ENCODE measurements around the gene ZNF546.
A peak's percentile ranks its signal among the peaks of the same experiment; 100 is the strongest.
"Not testable (repeated sequence)": the region's sequence is repeated elsewhere in the genome, so short reads cannot be mapped to it uniquely, and the experiment has no call there.

Gene ZNF546

DNA sequence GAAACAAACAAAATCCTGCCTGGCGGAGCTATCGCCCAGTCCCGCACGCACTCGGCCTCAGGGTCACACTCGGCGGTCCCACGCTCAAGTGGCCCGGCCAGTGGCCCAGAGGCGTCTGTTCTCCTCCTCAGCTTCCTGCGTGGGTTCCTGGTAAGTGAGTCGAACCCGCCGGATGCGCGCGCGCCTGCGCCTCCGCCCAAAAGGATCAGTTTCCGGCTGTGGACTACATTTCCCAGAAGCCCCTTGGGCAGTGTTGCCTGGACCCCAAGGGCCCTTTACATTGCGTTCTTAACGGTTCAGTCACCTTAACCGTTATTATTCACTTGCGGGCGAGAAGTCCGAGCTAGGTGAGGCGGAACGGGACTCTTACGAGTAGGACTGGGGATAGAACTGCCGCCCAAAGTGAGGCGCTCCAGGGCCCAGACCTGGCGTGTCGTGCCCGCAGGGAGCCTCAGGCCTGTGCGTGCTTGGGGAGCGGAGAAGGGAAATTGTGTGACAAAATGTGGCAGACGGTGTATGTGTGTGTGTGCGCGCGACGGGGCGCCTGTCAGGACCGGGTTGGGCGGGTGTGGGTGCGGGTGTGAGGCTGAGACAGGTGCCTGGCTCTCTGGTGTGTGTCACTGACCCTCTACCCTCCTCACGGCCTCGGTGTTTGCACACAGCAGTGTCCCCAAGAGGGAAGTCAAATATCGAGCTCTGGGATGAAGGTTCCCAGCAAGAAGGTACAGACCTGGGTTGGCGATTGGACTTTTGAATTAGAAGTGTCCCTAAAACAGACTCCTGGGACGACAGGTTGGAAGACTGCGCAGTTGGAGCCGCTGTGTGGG, at the start of gene ZNF546:
Gene ZNF546 (plus strand): TSS at position 250 of the 827 bp plus-strand sequence. CDS start 1,267 bp downstream, outside the sequence.
- Mint-ChIP-seq H3K27me3 (no peaks in the 10 kb centered on the region), H3K27ac (peak within 1 kb of the TSS; percentile 93), H3K9me3 (no peaks in the 10 kb centered on the region), H3K4me3 (peak within 1 kb of the TSS; percentile 97), H3K36me3 (ENCODE audit: low read depth) (peaks cover 12% of the 10 kb centered on the region), H3K4me1 (ENCODE audit: low read depth) (peaks cover 15% of the 10 kb centered on the region)
- intact Hi-C loops (cut with micrococcal nuclease) = loop anchor here (1.0 kb wide), 1 partner anchor 26 kb away; the partner anchor contains the start of gene PSMC4

DNA sequence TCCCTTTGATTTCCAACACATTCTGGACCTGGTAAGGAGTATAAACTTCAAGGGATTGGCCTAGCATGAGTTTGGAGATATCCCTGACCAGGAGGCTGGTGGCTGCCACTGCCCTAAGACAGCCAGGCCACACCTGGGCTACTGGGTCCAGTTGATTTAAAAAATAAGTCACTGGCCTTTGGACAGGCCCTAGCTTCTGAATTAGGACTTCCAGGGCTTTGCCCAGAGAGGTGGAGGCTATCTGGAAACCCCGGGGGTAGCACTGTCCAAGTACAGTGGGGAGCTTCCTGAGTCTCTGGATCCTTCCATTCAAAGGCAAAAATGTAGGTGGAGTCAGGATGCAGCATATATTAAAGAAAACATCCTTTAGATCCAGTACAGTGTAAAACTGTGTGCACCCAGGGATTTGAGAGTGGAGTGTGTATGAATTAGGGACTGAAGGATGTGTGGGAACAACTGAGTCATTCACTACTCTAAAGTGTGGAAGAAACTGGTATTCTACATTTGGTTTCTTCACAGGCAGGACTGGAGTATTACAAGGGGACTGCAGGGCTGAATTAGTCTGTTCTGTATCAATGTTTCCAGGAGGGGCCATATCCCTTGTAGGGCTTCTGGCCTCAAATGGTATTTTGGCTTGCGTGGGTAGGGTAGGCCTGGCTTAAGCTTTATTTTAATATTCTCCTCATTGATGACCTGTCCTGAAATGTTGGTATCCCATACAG, 47.7 kb upstream of the ZNF546 start:
- Mint-ChIP-seq H3K9me3 (no peaks in the 10 kb centered on the region), H3K27me3 (peaks cover 94% of the 10 kb centered on the region), H3K36me3 (ENCODE audit: low read depth) (no peaks in the 10 kb centered on the region), H3K4me1 (ENCODE audit: low read depth) (peaks cover 47% of the 10 kb centered on the region), H3K4me3 (no peak overlapping the region), H3K27ac (no peak overlapping the region)
- intact Hi-C loops (cut with micrococcal nuclease) = no loop called here

DNA sequence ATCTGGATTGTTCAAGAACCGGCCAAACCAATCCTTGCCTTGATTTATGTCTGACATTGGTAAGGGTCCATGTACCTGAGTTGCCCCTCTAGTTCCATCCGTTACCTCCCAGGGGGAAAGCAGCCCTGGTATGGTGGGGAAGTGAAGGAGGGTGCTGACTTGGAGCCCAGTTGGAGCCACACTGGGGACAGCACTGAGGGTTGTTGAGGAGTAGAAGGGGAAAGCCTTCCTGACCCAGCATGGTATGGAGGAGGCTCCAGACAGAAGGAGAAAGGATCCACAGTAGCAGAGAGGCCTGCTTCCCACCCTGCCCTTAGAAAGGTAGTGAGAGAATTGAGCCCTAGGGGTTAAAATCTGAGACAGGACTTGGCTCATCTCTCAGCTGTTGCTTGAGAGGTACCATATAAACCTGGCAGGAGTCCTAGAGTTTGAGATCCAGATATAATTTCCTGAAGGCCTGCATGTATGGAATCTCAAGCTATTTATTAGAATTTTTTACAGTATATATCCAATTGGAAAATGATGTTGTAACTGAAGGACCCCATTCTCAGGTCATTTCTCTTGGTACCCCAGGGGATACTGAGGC, 45.7 kb upstream of the ZNF546 start:
- peaks cover 43% of the 10 kb centered on the region for H3K4me1 Mint-ChIP-seq (ENCODE audit: low read depth)
- no peak overlapping the region for H3K27ac Mint-ChIP-seq
- no peak overlapping the region for H3K4me3 Mint-ChIP-seq
- peaks cover 91% of the 10 kb centered on the region for H3K27me3 Mint-ChIP-seq
- no peaks in the 10 kb centered on the region for H3K36me3 Mint-ChIP-seq (ENCODE audit: low read depth)
- intact Hi-C loops (cut with micrococcal nuclease) = no loop called here
- H3K9me3 Mint-ChIP-seq = no peaks in the 10 kb centered on the region

DNA sequence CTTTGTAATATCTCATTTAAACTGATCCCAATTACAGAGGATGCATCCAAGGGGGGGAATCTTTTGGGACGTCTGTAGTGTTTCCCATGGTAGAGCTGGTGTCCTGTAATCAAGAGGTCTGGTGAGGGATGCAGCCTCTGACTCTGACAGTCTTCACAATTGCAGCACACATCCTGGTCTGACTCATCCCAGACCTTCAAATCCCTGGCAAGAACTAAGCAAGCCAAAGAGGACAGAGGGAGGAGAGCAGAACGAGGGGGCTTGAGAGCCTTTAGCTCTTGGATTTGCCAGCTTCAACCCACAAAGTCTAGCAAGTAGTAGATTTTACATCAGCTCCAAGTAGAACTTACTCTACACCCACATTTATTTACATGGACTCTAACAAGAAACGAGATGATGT, 45.2 kb upstream of the ZNF546 start:
- H3K9me3 Mint-ChIP-seq = no peaks in the 10 kb centered on the region
- H3K27me3 Mint-ChIP-seq = peaks cover 91% of the 10 kb centered on the region
- no peak overlapping the region for H3K4me3 Mint-ChIP-seq
- H3K36me3 Mint-ChIP-seq (ENCODE audit: low read depth) = no peaks in the 10 kb centered on the region
- intact Hi-C loops (cut with micrococcal nuclease) = no loop called here
- H3K4me1 Mint-ChIP-seq (ENCODE audit: low read depth) = peaks cover 39% of the 10 kb centered on the region
- no peak overlapping the region for H3K27ac Mint-ChIP-seq

GRCh38 chr19:39953915-39954314, 42.9 kb upstream of the ZNF546 start:
- peaks cover 79% of the 10 kb centered on the region for H3K27me3 Mint-ChIP-seq
- no peaks in the 10 kb centered on the region for H3K36me3 Mint-ChIP-seq (ENCODE audit: low read depth)
- peaks cover 33% of the 10 kb centered on the region for H3K4me1 Mint-ChIP-seq (ENCODE audit: low read depth)
- H3K4me3 Mint-ChIP-seq = no peak overlapping the region
- intact Hi-C loops (cut with micrococcal nuclease) = no loop called here
- no peaks in the 10 kb centered on the region for H3K9me3 Mint-ChIP-seq
- H3K27ac Mint-ChIP-seq = no peak overlapping the region

GRCh38 chr19:39957886-39958285, 39.0 kb upstream of the ZNF546 start:
- H3K27ac Mint-ChIP-seq = not testable (repeated sequence)

GRCh38 chr19:39958942-39959341, 37.9 kb upstream of the ZNF546 start:
- H3K4me3 Mint-ChIP-seq; H3K27ac Mint-ChIP-seq; H3K36me3 Mint-ChIP-seq (ENCODE audit: low read depth); intact Hi-C loops (cut with micrococcal nuclease); H3K9me3 Mint-ChIP-seq: not testable (repeated sequence)
- H3K4me1 Mint-ChIP-seq (ENCODE audit: low read depth) = peaks cover 21% of the 10 kb centered on the region
- H3K27me3 Mint-ChIP-seq = peaks cover 80% of the 10 kb centered on the region

More at GRCh38 chr19:39957886-39958285, 39.0 kb upstream of the ZNF546 start:
- H3K36me3 Mint-ChIP-seq (ENCODE audit: low read depth); intact Hi-C loops (cut with micrococcal nuclease); H3K9me3 Mint-ChIP-seq; H3K4me3 Mint-ChIP-seq: not testable (repeated sequence)
- Mint-ChIP-seq H3K27me3 (peaks cover 77% of the 10 kb centered on the region), H3K4me1 (ENCODE audit: low read depth) (peaks cover 32% of the 10 kb centered on the region)

DNA sequence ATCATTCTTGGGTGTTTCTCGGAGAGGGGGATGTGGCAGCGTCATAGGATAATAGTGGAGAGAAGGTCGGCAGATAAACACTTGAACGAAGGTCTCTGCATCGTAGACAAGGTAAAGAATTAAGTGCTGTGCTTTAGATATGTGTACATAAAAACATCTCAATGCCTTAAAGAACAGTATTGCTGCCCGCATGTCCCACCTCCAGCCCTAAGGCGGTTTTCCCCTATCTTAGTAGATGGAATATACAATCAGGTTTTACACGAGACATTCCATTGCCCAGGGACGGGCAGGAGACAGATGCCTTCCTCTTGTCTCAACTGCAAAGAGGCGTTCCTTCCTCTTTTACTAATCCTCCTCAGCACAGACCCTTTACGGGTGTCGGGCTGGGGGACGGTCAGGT, 37.5 kb upstream of the ZNF546 start:
- H3K36me3 Mint-ChIP-seq (ENCODE audit: low read depth); H3K9me3 Mint-ChIP-seq; H3K27ac Mint-ChIP-seq; H3K4me3 Mint-ChIP-seq; intact Hi-C loops (cut with micrococcal nuclease): not testable (repeated sequence)
- Mint-ChIP-seq H3K27me3 (peaks cover 81% of the 10 kb centered on the region), H3K4me1 (ENCODE audit: low read depth) (peaks cover 20% of the 10 kb centered on the region)

DNA sequence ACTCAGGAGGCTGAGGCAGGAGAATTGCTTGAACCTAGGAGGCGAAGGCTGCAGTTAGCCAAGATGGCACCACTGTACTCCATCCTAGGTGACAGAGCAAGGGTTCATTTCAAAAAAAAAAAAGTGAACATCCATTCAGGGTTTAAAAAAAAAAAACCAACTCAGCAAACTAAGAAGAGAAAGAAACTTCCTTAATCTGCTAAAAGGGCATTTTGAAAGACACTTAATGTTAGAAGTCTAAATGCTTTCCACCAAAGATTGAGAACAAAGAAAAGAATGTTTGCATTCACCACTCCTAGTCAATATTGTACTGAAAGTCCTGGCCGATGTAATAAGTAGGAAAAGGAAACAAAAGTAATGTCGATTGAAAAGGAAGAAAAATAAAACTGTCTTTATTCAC, 33.0 kb upstream of the ZNF546 start:
- Mint-ChIP-seq H3K36me3 (ENCODE audit: low read depth) (no peaks in the 10 kb centered on the region), H3K27me3 (peaks cover 92% of the 10 kb centered on the region), H3K9me3 (no peaks in the 10 kb centered on the region), H3K4me3 (no peak overlapping the region), H3K27ac (no peak overlapping the region), H3K4me1 (ENCODE audit: low read depth) (peaks cover 20% of the 10 kb centered on the region)
- intact Hi-C loops (cut with micrococcal nuclease) = no loop called here

GRCh38 chr19:39966617-39967016, 30.2 kb upstream of the ZNF546 start:
- peaks cover 80% of the 10 kb centered on the region for H3K27me3 Mint-ChIP-seq
- H3K4me1 Mint-ChIP-seq (ENCODE audit: low read depth) = peaks cover 22% of the 10 kb centered on the region
- no peaks in the 10 kb centered on the region for H3K9me3 Mint-ChIP-seq
- no peak overlapping the region for H3K27ac Mint-ChIP-seq
- intact Hi-C loops (cut with micrococcal nuclease) = loop anchor here (5.0 kb wide), 1 partner anchor 39 kb away; no protein-coding TSS in a partner anchor
- H3K36me3 Mint-ChIP-seq (ENCODE audit: low read depth) = peaks cover 13% of the 10 kb centered on the region
- no peak overlapping the region for H3K4me3 Mint-ChIP-seq

GRCh38 chr19:39967561-39967960, 29.3 kb upstream of the ZNF546 start:
- Mint-ChIP-seq H3K9me3 (no peaks in the 10 kb centered on the region), H3K27ac (no peak overlapping the region), H3K4me1 (ENCODE audit: low read depth) (peaks cover 30% of the 10 kb centered on the region), H3K4me3 (no peak overlapping the region), H3K27me3 (peaks cover 71% of the 10 kb centered on the region), H3K36me3 (ENCODE audit: low read depth) (peaks cover 17% of the 10 kb centered on the region)
- intact Hi-C loops (cut with micrococcal nuclease) = loop anchor here (5.0 kb wide), 1 partner anchor 40 kb away; no protein-coding TSS in a partner anchor

- Mint-ChIP-seq H3K4me3 (no peak overlapping the region), H3K27me3 (peaks cover 60% of the 10 kb centered on the region), H3K36me3 (ENCODE audit: low read depth) (peaks cover 28% of the 10 kb centered on the region), H3K4me1 (ENCODE audit: low read depth) (peaks cover 30% of the 10 kb centered on the region), H3K27ac (no peak overlapping the region), H3K9me3 (no peaks in the 10 kb centered on the region)
- intact Hi-C loops (cut with micrococcal nuclease) = loop anchor here (5.0 kb wide), 1 partner anchor 41 kb away; no protein-coding TSS in a partner anchor
Observed at GRCh38 chr19:39968789-39969188, 28.1 kb upstream of the ZNF546 start.

- peaks cover 58% of the 10 kb centered on the region for H3K27me3 Mint-ChIP-seq
- peaks cover 30% of the 10 kb centered on the region for H3K4me1 Mint-ChIP-seq (ENCODE audit: low read depth)
- no peak overlapping the region for H3K4me3 Mint-ChIP-seq
- H3K27ac Mint-ChIP-seq = peak overlapping the region; percentile 96
- no peaks in the 10 kb centered on the region for H3K9me3 Mint-ChIP-seq
- intact Hi-C loops (cut with micrococcal nuclease) = loop anchor here (5.0 kb wide), 1 partner anchor 42 kb away; no protein-coding TSS in a partner anchor
- H3K36me3 Mint-ChIP-seq (ENCODE audit: low read depth) = peaks cover 33% of the 10 kb centered on the region
Observed at GRCh38 chr19:39969266-39969665, 27.6 kb upstream of the ZNF546 start.
